Liver (tissue), 9 donors: ENCODE measurements around the gene STK17A. TPM values are rescaled to one million over a fixed set of nuclear protein-coding genes. Genes with fewer than 3 reads are reported as not detected.

Source experiments
- DNase-seq: peaks from one replicate; pipeline ENCODE4 v3.0.0-alpha.2; 2017; ENCODE audit warnings: low spot score
- H3K27ac ChIP-seq, 2 donors: one replicate each; pipeline ENCODE4 v1.7.0; 2013; ENCODE audit warnings: inconsistent platforms in 2 of 2, low read length in 2 of 2, control low read depth in 1 of 2, low read depth in 1 of 2, mild to moderate bottlenecking in 1 of 2
- H3K27me3 ChIP-seq, 4 donors: one replicate each; pipeline versions ENCODE4 v1.6.1 to v1.7.0; 2013; ENCODE audit warnings: low read length in 3 of 4, inconsistent platforms in 1 of 4, mild to moderate bottlenecking in 1 of 4, moderate library complexity in 1 of 4; ENCODE audit not compliant: control insufficient read depth in 4 of 4, insufficient read depth in 4 of 4
- H3K36me3 ChIP-seq, 4 donors: one replicate each; pipeline versions ENCODE4 v1.6.1 to v1.7.0; 2013; ENCODE audit warnings: low read length in 3 of 4, mild to moderate bottlenecking in 3 of 4, low read depth in 1 of 4, moderate library complexity in 1 of 4; ENCODE audit not compliant: control insufficient read depth in 4 of 4, insufficient read depth in 3 of 4
- H3K4me1 ChIP-seq, 4 donors: one replicate each; pipeline versions ENCODE4 v1.6.1 to v1.7.0; 2013; ENCODE audit warnings: low read length in 3 of 4, mild to moderate bottlenecking in 3 of 4, moderate library complexity in 1 of 4; ENCODE audit not compliant: control insufficient read depth in 4 of 4, insufficient read depth in 4 of 4
- H3K4me3 ChIP-seq, 3 donors: one replicate each; pipeline versions ENCODE4 v1.6.1 to v1.7.0; 2013; ENCODE audit warnings: low read length in 3 of 3, control low read depth in 1 of 3, low read depth in 1 of 3, mild to moderate bottlenecking in 1 of 3
- H3K9ac ChIP-seq, 2 donors: one replicate each; pipeline ENCODE4 v1.7.0; 2013; ENCODE audit warnings: low read length in 2 of 2, mild to moderate bottlenecking in 2 of 2, moderate library complexity in 2 of 2, control low read depth in 1 of 2, low read depth in 1 of 2
- H3K9me3 ChIP-seq, 4 donors: one replicate each; pipeline versions ENCODE4 v1.6.1 to v1.7.0; 2013; ENCODE audit warnings: low read length in 3 of 4; ENCODE audit not compliant: control insufficient read depth in 4 of 4
- CTCF ChIP-seq: fragments of 150-350 bp; IDR thresholded peaks from 2 replicates; pipeline ENCODE4 v1.5.1; 2017; ENCODE audit warnings: improper control_type of control experiment, low read depth, low read length; ENCODE audit not compliant: missing input control
- EGR1 ChIP-seq, 2 donors: IDR thresholded peaks; 2 replicates each; pipeline ENCODE4 v1.6.1; 2016 to 2018; ENCODE audit warnings: antibody characterized with exemption in 2 of 2, low read depth in 2 of 2
- HNF4G ChIP-seq: IDR thresholded peaks from 2 replicates; pipeline ENCODE4 v1.6.1; 2016; ENCODE audit warnings: antibody characterized with exemption
- RAD21 ChIP-seq, 2 donors: IDR thresholded peaks; 2 replicates each; pipeline ENCODE4 v1.6.1; 2016; ENCODE audit warnings: antibody characterized with exemption in 2 of 2, mild to moderate bottlenecking in 2 of 2
- REST ChIP-seq: IDR thresholded peaks from 2 replicates; pipeline ENCODE4 v1.6.1; 2016; ENCODE audit warnings: antibody characterized with exemption, mild to moderate bottlenecking
- RXRA ChIP-seq, 2 donors: IDR thresholded peaks; 2 replicates each; pipeline ENCODE4 v1.6.1; 2017 to 2018; ENCODE audit warnings: antibody characterized with exemption in 2 of 2, mild to moderate bottlenecking in 1 of 2
- TAF1 ChIP-seq: conservative IDR thresholded peaks from 2 replicates; pipeline ENCODE4 v1.6.1; 2016; ENCODE audit warnings: antibody characterized with exemption, mild to moderate bottlenecking
- YY1 ChIP-seq: IDR thresholded peaks from 2 replicates; pipeline ENCODE4 v1.6.1; 2016; ENCODE audit warnings: antibody characterized with exemption, mild to moderate bottlenecking
- WGBS: extraction: QIAGEN DNeasy Blood & Tissue Kit; methylation state at CpG from one replicate; pipeline ENCODE4 v1.1.7; 2013; 5-methylcytosine and 5-hydroxymethylcytosine counted together
- polyA plus RNA-seq, 2 donors: library from polyadenylated mRNA; stranded (reverse) in 1 of 2; unstranded in 1 of 2; fragments of 200-250 nt in 1 of 2; fragments of >200 nt in 1 of 2; fragmentation: Nextera tagmentation in 1 of 2; extraction: Ambion mirVana in 1 of 2; gene quantifications; one replicate each; pipeline versions ENCODE4 v1.2.1 to v1.2.3, GENCODE V29; 2013 to 2015
- total RNA-seq, 2 donors: library from RNA; depleted of rRNA; stranded (reverse); fragments of >200 nt; gene quantifications; one replicate each; pipeline ENCODE4 v1.2.3, GENCODE V29; 2014
- donor health status: healthy.
- donor health status: healthy.
- donor health status: healthy.
- donor health status: healthy.
- donor health status: healthy.

STK17A gene
- total and polyA plus RNA-seq, 4 donors: 3.0 to 18.2 (median 7.2) TPM

GRCh38 chr7:43569424-43569823, 13.5 kb upstream of the STK17A start:
- Histone ChIP-seq H3K9me3 (no peaks in the 10 kb centered on the region), H3K9ac (no peak overlapping the region), H3K27ac (no peak overlapping the region), H3K36me3 (no peaks in the 10 kb centered on the region), H3K27me3 (no peaks in the 10 kb centered on the region), H3K4me1 (no peaks in the 10 kb centered on the region), H3K4me3 (no peak overlapping the region)
- DNase-seq: no peak
- no peak for TF ChIP-seq YY1
- no peak for TF ChIP-seq RAD21 (IDR thresholded peaks at IDR 0.05)
- TF ChIP-seq CTCF: no peak
- TF ChIP-seq HNF4G: no peak
- 84% methylated on average over 4 of the region's 4 CpGs for WGBS

GRCh38 chr7:43570688-43571365, 12.1 kb upstream of the STK17A start:
- no peak overlapping the region for H3K4me3 ChIP-seq
- H3K4me1 ChIP-seq: no peaks in the 10 kb centered on the region
- no peaks in the 10 kb centered on the region for H3K36me3 ChIP-seq
- no peaks in the 10 kb centered on the region for H3K27me3 ChIP-seq
- no peaks in the 10 kb centered on the region for H3K9me3 ChIP-seq
- no peak for DNase-seq
- no peak overlapping the region for H3K27ac ChIP-seq
- 93% methylated on average over 4 of the region's 4 CpGs for WGBS
- TF ChIP-seq RAD21 (IDR thresholded peaks at IDR 0.05) (no peak), EGR1 (IDR thresholded peaks at IDR 0.05; ENCODE audit: low read depth in 2 of 2) (no peak), TAF1 (no peak), REST (no peak), RXRA (IDR thresholded peaks at IDR 0.05) (no peak), CTCF (no peak)
- H3K9ac ChIP-seq: no peak overlapping the region
